Panc1 (cell line): ENCODE results near the gene SESN1. TPM values are rescaled to one million over a fixed set of nuclear protein-coding genes. Genes with fewer than 3 reads are reported as not detected.
A peak's percentile ranks its signal among the peaks of the same experiment; 100 is the strongest.

Experiments used
- ATAC-seq: fragments of 200-7000 bp; cut with Tn5 transposase; 2 replicates; pipeline ENCODE4 v1.9.1; 2020; ENCODE audit warnings: mild to moderate bottlenecking, moderate library complexity
- BruUV-seq: library from RNA; stranded (reverse); fragments of 400-500 nt; replicated peaks from 2 replicates; lab custom pipeline; 2021; lab: Mats Ljungman, UMichigan
- CTCF ChIA-PET: fragments of 300-600 bp; sonication (Branson Sonifier 250); formaldehyde crosslinking; loops from one replicate; lab custom pipeline; 2022; ENCODE audit warnings: antibody characterized with exemption; lab: Charles Lee
- POLR2A ChIA-PET: fragments of 300-600 bp; sonication (Branson Sonifier 250); formaldehyde crosslinking; loops from one replicate; lab custom pipeline; 2022; ENCODE audit warnings: antibody characterized with exemption; lab: Charles Lee
- DNase-seq: peaks from one replicate; pipeline ENCODE4 v3.0.0-alpha.2; 2010; ENCODE audit warnings: low read depth, low spot score
- H3K27ac ChIP-seq: 2 replicates; pipeline ENCODE4 v1.5.1; 2011; ENCODE audit warnings: mild to moderate bottlenecking, low read length, inconsistent platforms
- H3K27me3 ChIP-seq: fragments of 200-500 bp; sonication (Bioruptor generic); 2 replicates; pipeline ENCODE4 v1.6.0; 2014; ENCODE audit warnings: low read length, inconsistent platforms; ENCODE audit not compliant: control insufficient read depth, insufficient read depth
- H3K36me3 ChIP-seq: fragments of 200-500 bp; sonication (Bioruptor generic); 2 replicates; pipeline ENCODE4 v1.5.1; 2014; ENCODE audit warnings: inconsistent platforms, mild to moderate bottlenecking, low read length, moderate library complexity; ENCODE audit not compliant: control insufficient read depth, insufficient read depth
- H3K4me1 ChIP-seq: 2 replicates; pipeline ENCODE4 v1.5.1; 2011; ENCODE audit warnings: inconsistent platforms, mild to moderate bottlenecking, low read length, moderate library complexity; ENCODE audit not compliant: control insufficient read depth, insufficient read depth
- H3K4me3 ChIP-seq, 2 experiments: 2 replicates each; pipeline ENCODE4 v1.5.1; 2011 to 2012; ENCODE audit warnings: low read depth in 2 of 2, low read length in 2 of 2, mild to moderate bottlenecking in 2 of 2, inconsistent platforms in 1 of 2, moderate library complexity in 1 of 2
- H3K9me3 ChIP-seq: fragments of 200-500 bp; sonication (Bioruptor generic); 2 replicates; pipeline ENCODE4 v1.5.1; 2014; ENCODE audit warnings: low read depth, mild to moderate bottlenecking, inconsistent platforms, low read length, moderate library complexity; ENCODE audit not compliant: control insufficient read depth, insufficient read depth
- CTCF ChIP-seq: fragments of 450-650 bp; IDR thresholded peaks from 2 replicates; pipeline ENCODE4 v1.5.1; 2017; ENCODE audit warnings: mild to moderate bottlenecking
- POLR2AphosphoS5 ChIP-seq: IDR thresholded peaks from 2 replicates; pipeline ENCODE4 v1.6.1; 2012; ENCODE audit warnings: mild to moderate bottlenecking, low read depth, low read length, moderate library complexity
- REST ChIP-seq, 2 experiments: IDR thresholded peaks; 2 replicates each; pipeline ENCODE4 v1.6.1; 2011 to 2012; ENCODE audit warnings: low read depth in 2 of 2, control low read depth in 1 of 2, low read length in 1 of 2, mild to moderate bottlenecking in 1 of 2, moderate library complexity in 1 of 2; ENCODE audit not compliant: insufficient read depth in 1 of 2
- SIN3A ChIP-seq: IDR thresholded peaks from 2 replicates; pipeline ENCODE4 v1.6.1; 2012; ENCODE audit warnings: low read depth, mild to moderate bottlenecking, low read length, moderate library complexity, borderline replicate concordance; ENCODE audit not compliant: insufficient read depth
- TCF7L2 ChIP-seq: IDR thresholded peaks from 2 replicates; pipeline ENCODE4 v1.6.1; 2011; ENCODE audit warnings: mild to moderate bottlenecking, low read depth, low read length, inconsistent platforms
- in situ Hi-C: cut with HindIII; loops from 2 replicates; pipeline ENCODE4 v1.10.0; 2016; ENCODE audit warnings: low sequenced_read_pairs, low pct_unique_long_range_greater_than_20kb
- intact Hi-C: fragments of 100-400 bp; cut with micrococcal nuclease; formaldehyde crosslinking; loops from one replicate; pipeline ENCODE4 v1.10.0; 2022; ENCODE audit not compliant: unreplicated experiment
- total RNA-seq: library from RNA; stranded (reverse); gene quantifications from one replicate; pipeline ENCODE4 v1.2.1, GENCODE V29; 2021; ENCODE audit not compliant: unreplicated experiment

Gene SESN1
- total RNA-seq, 1 experiment from 2014 or later, result 11.3 TPM

- peaks cover 18% of the 10 kb centered on the region for H3K4me1 ChIP-seq
- POLR2A ChIA-PET, result interaction anchor here (0.5 to 1.5 kb wide), 10 partner anchors 9 to 697 kb away, joined by 3 to 10 read pairs (median 6); partner anchors contain the start of gene SMPD2
- H3K27ac ChIP-seq, result peak within 1 kb of the TSS; percentile 96
- no peaks in the 10 kb centered on the region for H3K36me3 ChIP-seq
- no peaks in the 10 kb centered on the region for H3K9me3 ChIP-seq
- in situ Hi-C loops, result no loop called here
- ATAC-seq (peak; percentile 85), DNase-seq (peak; percentile 98)
- H3K27me3 ChIP-seq, result no peaks in the 10 kb centered on the region
- peak within 1 kb of the TSS; percentile 64 to 89 for H3K4me3 ChIP-seq
- no TSS peak for BruUV-seq
- intact Hi-C loops, result loop anchor here (2.0 kb wide), 1 partner anchor 288 kb away; the partner anchor contains the start of gene CD164
- CTCF ChIA-PET, result interaction anchor here (0.7 to 0.9 kb wide), 4 partner anchors 287 to 880 kb away, joined by 4 to 6 read pairs (median 5); partner anchors contain the start of gene CD164
- TF ChIP-seq SIN3A (peak; percentile 95), TCF7L2 (peak; percentile 48; the same call in 1 of the 2 replicates), REST (IDR thresholded peaks at IDR 0.05; ENCODE audit: insufficient read depth in 1 of 2, low read depth in 2 of 2, low read length in 1 of 2) (no peak), POLR2AphosphoS5 (peak; percentile 96), CTCF (no peak; the same call in 1 of the 2 replicates)
Observed at GRCh38 chr6:109095036-109095834, 589 bp upstream of the SESN1 start, which contains the start of gene CEP57L1. CEP57L1 (plus strand) TSS chr6:109095507; CDS start chr6:109145222, 49,715 bp downstream.

- H3K36me3 ChIP-seq, result no peaks in the 10 kb centered on the region
- no peak for TF ChIP-seq CTCF
- no peak for TF ChIP-seq POLR2AphosphoS5
- no peak; the same call in 1 of the 2 replicates for TF ChIP-seq SIN3A
- no peak for TF ChIP-seq REST (IDR thresholded peaks at IDR 0.05; ENCODE audit: insufficient read depth in 1 of 2, low read depth in 2 of 2, low read length in 1 of 2)
- no peak for TF ChIP-seq TCF7L2
- H3K4me1 ChIP-seq, result peaks cover 18% of the 10 kb centered on the region
- CTCF ChIA-PET, result interaction anchor here (0.6 to 0.7 kb wide), 2 partner anchors 79 to 1173 kb away, joined by 3 to 5 read pairs; no protein-coding TSS in a partner anchor
- H3K27ac ChIP-seq, result peak overlapping the region; percentile 78
- BruUV-seq, result no TSS peak
- peak overlapping the region; percentile 64 to 89 for H3K4me3 ChIP-seq
- DNase-seq, result no peak
- no peak for ATAC-seq
- in situ Hi-C loops (no loop called here), intact Hi-C loops (loop anchor here (2.0 kb wide), 1 partner anchor 289 kb away; the partner anchor contains the start of gene CD164)
- H3K9me3 ChIP-seq, result no peaks in the 10 kb centered on the region
- POLR2A ChIA-PET, result interaction anchor here (0.6 to 1.5 kb wide), 18 partner anchors 8 to 1781 kb away, joined by 3 to 6 read pairs (median 4); partner anchors contain the start of genes ARMC2 and OSTM1
- no peaks in the 10 kb centered on the region for H3K27me3 ChIP-seq
Observed at GRCh38 chr6:109093732-109094415, 772 bp downstream of the SESN1 start.
